Loucy (cell line): Measurements from ENCODE around the gene SNX13.

ENCODE experiments used
- H2AFZ ChIP-seq: fragments of 200-600 bp; sonication (generic); 2 replicates; pipeline ENCODE4 v1.6.0; 2016; ENCODE audit warnings: antibody characterized with exemption, mild to moderate bottlenecking, low read length, moderate library complexity
- H3F3A ChIP-seq: fragments of 200-600 bp; 2 replicates; pipeline ENCODE4 v1.6.0; 2016; ENCODE audit warnings: antibody characterized with exemption, low read depth, mild to moderate bottlenecking
- H3K27me3 ChIP-seq: fragments of 200-600 bp; sonication (generic); 2 replicates; pipeline ENCODE4 v1.6.1; 2014; ENCODE audit warnings: low read length, mild to moderate bottlenecking; ENCODE audit not compliant: insufficient read depth, poor library complexity, severe bottlenecking
- H3K36me3 ChIP-seq: fragments of 200-600 bp; sonication (generic); 2 replicates; pipeline ENCODE4 v1.6.1; 2016; ENCODE audit warnings: low read length; ENCODE audit not compliant: insufficient read depth
- H3K4me1 ChIP-seq: fragments of 200-600 bp; sonication (generic); 2 replicates; pipeline ENCODE4 v1.5.1; 2014; ENCODE audit warnings: low read length, mild to moderate bottlenecking; ENCODE audit not compliant: insufficient read depth, poor library complexity, severe bottlenecking
- H3K4me2 ChIP-seq: fragments of 200-600 bp; sonication (generic); 2 replicates; pipeline ENCODE4 v1.6.0; 2014; ENCODE audit warnings: antibody characterized with exemption, low read length, low read depth, mild to moderate bottlenecking; ENCODE audit not compliant: poor library complexity, severe bottlenecking
- H3K4me3 ChIP-seq: fragments of 200-600 bp; sonication (generic); 2 replicates; pipeline ENCODE4 v1.5.1; 2014; ENCODE audit warnings: low read length, mild to moderate bottlenecking, mixed read lengths; ENCODE audit not compliant: poor library complexity, severe bottlenecking
- H3K79me2 ChIP-seq: fragments of 200-600 bp; sonication (generic); 2 replicates; pipeline ENCODE4 v1.6.1; 2014; ENCODE audit warnings: low read length; ENCODE audit not compliant: insufficient read depth
- H3K9ac ChIP-seq: fragments of 200-600 bp; sonication (generic); 2 replicates; pipeline ENCODE4 v1.6.0; 2014; ENCODE audit warnings: mild to moderate bottlenecking, low read depth, low read length, moderate library complexity; ENCODE audit not compliant: poor library complexity, severe bottlenecking
- H3K9me2 ChIP-seq: fragments of 200-600 bp; sonication (generic); replicated peaks from 2 replicates; pipeline ENCODE4 v1.6.1; 2016; ENCODE audit warnings: low read depth, low read length, mixed read lengths
- H3K9me3 ChIP-seq: fragments of 200-600 bp; sonication (generic); 2 replicates; pipeline ENCODE4 v1.6.1; 2014; ENCODE audit warnings: mild to moderate bottlenecking, antibody characterized with exemption, low read length, low read depth; ENCODE audit not compliant: insufficient read depth
- H4K20me1 ChIP-seq: fragments of 200-600 bp; sonication (generic); 2 replicates; pipeline ENCODE4 v1.6.0; 2014; ENCODE audit warnings: antibody characterized with exemption, low read length, mild to moderate bottlenecking; ENCODE audit not compliant: insufficient read depth, poor library complexity, severe bottlenecking
- CTCF ChIP-seq: fragments of 200-600 bp; sonication (generic); conservative IDR thresholded peaks from 2 replicates; pipeline ENCODE4 v1.5.1; 2014; ENCODE audit warnings: mild to moderate bottlenecking, antibody characterized with exemption, low read length
- EZH2phosphoT487 ChIP-seq: fragments of 200-600 bp; IDR thresholded peaks from 2 replicates; pipeline ENCODE4 v1.6.1; 2018; ENCODE audit warnings: antibody characterized with exemption, mild to moderate bottlenecking, moderate library complexity, borderline replicate concordance

The SNX13 gene

GRCh38 chr7:17871815-17872533 lies 68.3 kb downstream of the SNX13 start:
- H3K27me3 ChIP-seq = no peaks in the 10 kb centered on the region
- H3K4me2 ChIP-seq = no peak overlapping the region
- H4K20me1 ChIP-seq = no peaks in the 10 kb centered on the region
- H3K9me3 ChIP-seq = no peaks in the 10 kb centered on the region
- no peak for TF ChIP-seq EZH2phosphoT487
- no peak for TF ChIP-seq CTCF
- H3K36me3 ChIP-seq = peaks cover 17% of the 10 kb centered on the region; the same call in 1 of the 2 replicates
- H3K4me1 ChIP-seq = no peaks in the 10 kb centered on the region
- H2AFZ ChIP-seq = no peak overlapping the region
- H3F3A ChIP-seq = no peaks in the 10 kb centered on the region
- no peaks in the 10 kb centered on the region for H3K9me2 ChIP-seq
- no peak overlapping the region for H3K9ac ChIP-seq
- H3K79me2 ChIP-seq = no peaks in the 10 kb centered on the region
- H3K4me3 ChIP-seq = no peak overlapping the region

GRCh38 chr7:17870406-17870805 lies 69.9 kb downstream of the SNX13 start:
- H3K9ac ChIP-seq = no peak overlapping the region
- no peaks in the 10 kb centered on the region; the same call in 1 of the 2 replicates for H3K9me3 ChIP-seq
- peaks cover 24% of the 10 kb centered on the region; the same call in 1 of the 2 replicates for H3K36me3 ChIP-seq
- H3K79me2 ChIP-seq = no peaks in the 10 kb centered on the region
- no peaks in the 10 kb centered on the region for H4K20me1 ChIP-seq
- H3K4me3 ChIP-seq = no peak overlapping the region
- H3K27me3 ChIP-seq = no peaks in the 10 kb centered on the region
- H3K4me1 ChIP-seq = no peaks in the 10 kb centered on the region
- no peaks in the 10 kb centered on the region for H3K9me2 ChIP-seq
- H3F3A ChIP-seq = no peaks in the 10 kb centered on the region
- TF ChIP-seq CTCF (no peak), EZH2phosphoT487 (no peak)
- H2AFZ ChIP-seq = no peak overlapping the region
- H3K4me2 ChIP-seq = no peak overlapping the region

- Histone ChIP-seq H3K4me3 (no peak overlapping the region), H3K36me3 (peaks cover 9% of the 10 kb centered on the region; the same call in 1 of the 2 replicates), H3K9me3 (no peaks in the 10 kb centered on the region; the same call in 1 of the 2 replicates), H3F3A (no peaks in the 10 kb centered on the region), H3K27me3 (no peaks in the 10 kb centered on the region), H3K9ac (no peak overlapping the region), H3K4me1 (peaks cover 17% of the 10 kb centered on the region), H3K4me2 (no peak overlapping the region), H3K79me2 (no peaks in the 10 kb centered on the region), H3K9me2 (no peaks in the 10 kb centered on the region), H4K20me1 (no peaks in the 10 kb centered on the region), H2AFZ (no peak overlapping the region)
- TF ChIP-seq CTCF (no peak), EZH2phosphoT487 (no peak)
Observed at GRCh38 chr7:17863809-17864143, 76.5 kb downstream of the SNX13 start.
